Bone marrow (tissue), 2 donors: ENCODE measurements around the gene CABP7.

Source experiments
- DNase-seq, 2 donors: peaks; one replicate each; lab custom pipeline; 2025; lab: John Stamatoyannopoulos, UW

Gene CABP7

GRCh38 chr22:29722587-29722986 is 2.8 kb downstream of the CABP7 start:
- DNase-seq = no peak

GRCh38 chr22:29723766-29724165 is 4.0 kb downstream of the CABP7 start:
- no peak for DNase-seq

- no peak for DNase-seq
Observed at GRCh38 chr22:29724843-29725242, 5.0 kb downstream of the CABP7 start.

- DNase-seq = no peak
Observed at GRCh38 chr22:29726106-29726505, 6.3 kb downstream of the CABP7 start.

- no peak for DNase-seq
Observed at GRCh38 chr22:29726512-29727130, 6.8 kb downstream of the CABP7 start.

GRCh38 chr22:29727131-29727523 is 7.3 kb downstream of the CABP7 start:
- DNase-seq = no peak

- no peak for DNase-seq
Observed at GRCh38 chr22:29729161-29729560, 9.4 kb downstream of the CABP7 start.

GRCh38 chr22:29731058-29731850 is 11.5 kb downstream of the CABP7 start:
- DNase-seq = no peak

- DNase-seq = no peak
Observed at GRCh38 chr22:29732883-29733282, 13.1 kb downstream of the CABP7 start.

GRCh38 chr22:29733362-29734201 is 13.8 kb downstream of the CABP7 start:
- DNase-seq = no peak

- DNase-seq = no peak
Observed at GRCh38 chr22:29734406-29734805, 14.6 kb downstream of the CABP7 start.

- DNase-seq = no peak
Observed at GRCh38 chr22:29734838-29735237, 15.0 kb downstream of the CABP7 start.

GRCh38 chr22:29735416-29735815 is 15.6 kb downstream of the CABP7 start:
- DNase-seq = no peak

GRCh38 chr22:29737251-29738117 is 17.7 kb downstream of the CABP7 start:
- no peak for DNase-seq

GRCh38 chr22:29738118-29738815 is 18.5 kb downstream of the CABP7 start:
- no peak for DNase-seq

GRCh38 chr22:29739346-29739875 is 19.6 kb downstream of the CABP7 start:
- no peak for DNase-seq

GRCh38 chr22:29740216-29740615 is 20.4 kb downstream of the CABP7 start:
- no peak for DNase-seq

GRCh38 chr22:29741926-29742325 is 22.1 kb downstream of the CABP7 start:
- DNase-seq = no peak

- no peak for DNase-seq
Observed at GRCh38 chr22:29742326-29742725, 22.5 kb downstream of the CABP7 start.

GRCh38 chr22:29744902-29745301 is 25.1 kb downstream of the CABP7 start:
- no peak for DNase-seq

GRCh38 chr22:29747832-29748231 is 28.0 kb downstream of the CABP7 start:
- DNase-seq = no peak
